Heart right ventricle (tissue), 16 donors: ENCODE data around the gene NBEA. TPM values are rescaled to one million over a fixed set of nuclear protein-coding genes. Genes with fewer than 3 reads are reported as not detected.
A peak's percentile ranks its signal among the peaks of the same experiment; 100 is the strongest.

ENCODE experiments used
- ATAC-seq, 8 donors: fragments of 200-7000 bp; cut with Tn5 transposase; one replicate each; pipeline ENCODE4 v1.9.1; 2020; ENCODE audit warnings: mild to moderate bottlenecking in 8 of 8, moderate library complexity in 8 of 8, moderate number of reproducible peaks in 1 of 8
- DNase-seq, 2 donors: peaks; one replicate each; pipeline ENCODE4 v3.0.0-alpha.2; 2020
- H3K27ac ChIP-seq, 10 donors: fragments of 200-600 bp; sonication (generic) in 2 of 10; one replicate each; pipeline versions ENCODE4 v1.5.0 to v1.8.0; 2020 to 2022; ENCODE audit warnings: mild to moderate bottlenecking in 3 of 10
- H3K27me3 ChIP-seq, 7 donors: fragments of 200-600 bp; one replicate each; pipeline ENCODE4 v1.8.0; 2021 to 2022; ENCODE audit warnings: mild to moderate bottlenecking in 2 of 7
- H3K36me3 ChIP-seq, 9 donors: fragments of 200-600 bp; sonication (generic) in 1 of 9; one replicate each; pipeline versions ENCODE4 v1.5.0 to v1.8.0; 2020 to 2022; ENCODE audit warnings: mild to moderate bottlenecking in 2 of 9
- H3K4me1 ChIP-seq, 9 donors: fragments of 200-600 bp; sonication (generic) in 1 of 9; one replicate each; pipeline versions ENCODE4 v1.5.0 to v1.8.0; 2020 to 2022; ENCODE audit warnings: mild to moderate bottlenecking in 4 of 9
- H3K4me3 ChIP-seq, 10 donors: fragments of 200-600 bp; sonication (generic) in 2 of 10; one replicate each; pipeline versions ENCODE4 v1.5.0 to v1.8.0; 2020 to 2022; ENCODE audit warnings: mild to moderate bottlenecking in 7 of 10, moderate library complexity in 2 of 10
- H3K9me3 ChIP-seq, 11 donors: fragments of 200-600 bp in 10 of 11; sonication (generic) in 2 of 11; one replicate each; pipeline versions ENCODE4 v1.5.0 to v1.8.0; 2013 to 2022; ENCODE audit warnings: mild to moderate bottlenecking in 2 of 11, control low read depth in 1 of 11, moderate library complexity in 1 of 11
- WGBS, 2 donors: extraction: QIAGEN DNeasy Blood & Tissue Kit; methylation state at CpG; one replicate each; pipeline ENCODE4 v1.1.7; 2013; ENCODE audit warnings: inconsistent platforms in 1 of 2; 5-methylcytosine and 5-hydroxymethylcytosine counted together
- intact Hi-C, 10 donors: fragments of 100-400 bp; cut with DNase I; formaldehyde crosslinking; loops; one replicate each; pipeline versions ENCODE4 v1.11.1 to v1.14.2; 2022
- polyA plus RNA-seq, 2 donors: library from polyadenylated mRNA; stranded (reverse); fragments of 200-250 nt; gene quantifications; one replicate each; pipeline ENCODE4 v1.2.3, GENCODE V29; 2013
- total RNA-seq, 10 donors: library from RNA; stranded (reverse); fragmentation: NEBNext Ultra II Directional in 3 of 10; extraction: Animal tissue kit (Norgen Biotek cat#: 25700) in 3 of 10; gene quantifications; one replicate each; pipeline versions ENCODE4 v1.2.1 to v1.2.4, GENCODE V29; 2021 to 2023
- TF ChIP-seq, protein P1 (sequence below), 9 donors: fragments of 200-600 bp; sonication (generic) in 2 of 9; IDR thresholded peaks; one replicate each; pipeline versions ENCODE4 v1.5.0 to v1.8.0; 2021 to 2022; ENCODE audit warnings: antibody characterized with exemption in 9 of 9, mild to moderate bottlenecking in 5 of 9, moderate library complexity in 1 of 9
- donor health status: Arrhythmogenic right ventricular cardiomyopathy.
- donor health status: ischemic (EF 13 %, LVEDD 7.1; RV severe dilation, severe dysfunction).
- donor health status: healthy with polysubstance abuse.
- donor health status: DM: no; HTN: yes; CAD: no.
- donor health status: DM: no; HTN: no; CAD: no.
- donor health status: ischemic (EF 25% LVEDD 6.9; RV normal size, moderate dysfunction).
- donor health status: ischemic (EF 25% LVEDD 5.7; RV mildly dilated, moderate dysfunction).
- donor health status: healthy.
- donor health status: DM: yes; HTN: yes; CAD: no.
- donor health status: Ischemic cardiomyopathy.
- donor health status: ischemic (EF 35%, LVEDD 5.7; RV mildly dilated, moderate dysfunction).
- donor health status: nonischemic (EF 11% LVEDD 7.7; RV severe dilation, severe dysfunction).
- donor health status: DM: yes; HTN: yes; CAD: no.
- donor health status: PGD.
- donor health status: ischemic (EF 29% LVEDD 5.4; RV normal size, mild dysfunction).
- donor health status: nonischemic (EF 23%, LVEDD 6.1; RV moderate dilation, normal function).

Gene NBEA
- total and polyA plus RNA-seq, 12 donors, result 4.3 to 30.6 (median 24.5) TPM

DNA sequence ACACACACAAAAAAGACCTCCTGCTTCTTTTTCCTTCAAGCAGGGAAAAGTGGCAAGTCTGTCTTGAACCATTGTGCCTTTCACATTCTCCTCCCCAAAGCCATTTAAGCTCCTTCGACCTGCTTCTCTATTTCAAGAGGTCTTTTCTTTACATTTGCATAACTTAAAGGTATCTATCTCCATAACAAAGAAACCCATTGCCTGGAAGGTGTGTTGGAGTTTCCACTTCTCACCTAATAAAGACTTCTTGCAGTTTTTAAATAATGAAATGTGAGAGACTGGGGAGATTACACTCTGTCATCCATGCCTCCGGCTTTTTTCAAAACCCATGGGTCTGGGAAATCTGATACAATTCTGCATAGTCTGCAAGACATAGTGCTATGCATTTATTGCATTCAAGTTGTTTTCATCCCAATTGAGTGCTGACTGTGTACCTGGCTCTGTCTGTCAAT lies 41.8 kb upstream of the NBEA start:
- intact Hi-C loops, result no loop called here
- Histone ChIP-seq H3K27me3 (no peaks in the 10 kb centered on the region), H3K36me3 (no peaks in the 10 kb centered on the region), H3K4me1 (no peaks in the 10 kb centered on the region), H3K27ac (no peak overlapping the region), H3K9me3 (no peaks in the 10 kb centered on the region), H3K4me3 (no peak overlapping the region)
- DNase-seq (no peak), ATAC-seq (no peak)
- 48 to 66% methylated on average over 2 of the region's 2 CpGs for WGBS, 2 donors
- TF ChIP-seq, protein P1, sequence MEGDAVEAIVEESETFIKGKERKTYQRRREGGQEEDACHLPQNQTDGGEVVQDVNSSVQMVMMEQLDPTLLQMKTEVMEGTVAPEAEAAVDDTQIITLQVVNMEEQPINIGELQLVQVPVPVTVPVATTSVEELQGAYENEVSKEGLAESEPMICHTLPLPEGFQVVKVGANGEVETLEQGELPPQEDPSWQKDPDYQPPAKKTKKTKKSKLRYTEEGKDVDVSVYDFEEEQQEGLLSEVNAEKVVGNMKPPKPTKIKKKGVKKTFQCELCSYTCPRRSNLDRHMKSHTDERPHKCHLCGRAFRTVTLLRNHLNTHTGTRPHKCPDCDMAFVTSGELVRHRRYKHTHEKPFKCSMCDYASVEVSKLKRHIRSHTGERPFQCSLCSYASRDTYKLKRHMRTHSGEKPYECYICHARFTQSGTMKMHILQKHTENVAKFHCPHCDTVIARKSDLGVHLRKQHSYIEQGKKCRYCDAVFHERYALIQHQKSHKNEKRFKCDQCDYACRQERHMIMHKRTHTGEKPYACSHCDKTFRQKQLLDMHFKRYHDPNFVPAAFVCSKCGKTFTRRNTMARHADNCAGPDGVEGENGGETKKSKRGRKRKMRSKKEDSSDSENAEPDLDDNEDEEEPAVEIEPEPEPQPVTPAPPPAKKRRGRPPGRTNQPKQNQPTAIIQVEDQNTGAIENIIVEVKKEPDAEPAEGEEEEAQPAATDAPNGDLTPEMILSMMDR (IDR thresholded peaks at IDR 0.05), result no peak

DNA sequence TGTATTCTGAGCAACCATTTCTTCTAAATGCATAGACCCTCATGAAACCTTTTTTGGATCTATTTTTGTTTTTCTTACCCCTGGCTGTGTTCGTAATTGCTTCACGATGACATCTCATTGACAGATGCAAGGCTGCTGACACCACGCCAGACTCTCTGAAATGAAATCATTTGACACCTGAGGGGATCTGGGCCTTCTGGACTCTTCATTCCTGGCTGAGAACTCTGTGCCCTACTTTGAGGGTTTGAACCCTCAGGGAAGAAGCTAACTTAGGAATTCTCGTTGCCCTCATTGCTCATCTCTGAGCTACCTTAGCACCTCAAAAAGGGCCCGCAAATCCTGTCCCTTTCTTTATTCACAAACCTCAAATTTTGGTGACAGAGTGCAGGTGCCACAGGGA lies 40.5 kb upstream of the NBEA start:
- H3K27ac ChIP-seq, result no peak overlapping the region
- no peaks in the 10 kb centered on the region for H3K27me3 ChIP-seq
- TF ChIP-seq, protein P1 (IDR thresholded peaks at IDR 0.05), result no peak
- no peaks in the 10 kb centered on the region for H3K9me3 ChIP-seq
- no peaks in the 10 kb centered on the region for H3K4me1 ChIP-seq
- H3K4me3 ChIP-seq, result no peak overlapping the region
- DNase-seq (no peak), ATAC-seq (no peak)
- WGBS, 2 donors, result 60 to 64% methylated on average over 5 of the region's 5 CpGs
- intact Hi-C loops, result no loop called here
- H3K36me3 ChIP-seq, result no peaks in the 10 kb centered on the region

DNA sequence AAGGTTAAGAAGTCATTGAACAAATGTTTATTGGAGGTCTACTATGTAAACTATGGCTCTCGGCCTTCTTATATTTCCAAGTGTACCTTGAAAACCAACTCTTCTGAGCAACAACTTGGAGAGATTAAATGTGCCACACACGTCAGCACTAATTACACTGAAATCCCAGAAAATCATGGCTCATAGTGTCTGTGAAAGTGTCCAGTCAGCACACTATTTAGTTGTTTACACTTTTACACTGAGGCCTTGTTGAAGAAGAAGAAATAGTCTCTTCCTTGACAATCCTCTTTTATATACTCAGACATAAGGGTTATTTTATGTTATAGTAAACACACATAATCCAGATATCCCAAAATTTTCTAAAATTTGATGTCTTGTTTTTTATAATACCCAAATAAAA lies 30.9 kb upstream of the NBEA start:
- no peak for ATAC-seq
- WGBS, 2 donors, result 87 to 90% methylated on average over 2 of the region's 2 CpGs

DNA sequence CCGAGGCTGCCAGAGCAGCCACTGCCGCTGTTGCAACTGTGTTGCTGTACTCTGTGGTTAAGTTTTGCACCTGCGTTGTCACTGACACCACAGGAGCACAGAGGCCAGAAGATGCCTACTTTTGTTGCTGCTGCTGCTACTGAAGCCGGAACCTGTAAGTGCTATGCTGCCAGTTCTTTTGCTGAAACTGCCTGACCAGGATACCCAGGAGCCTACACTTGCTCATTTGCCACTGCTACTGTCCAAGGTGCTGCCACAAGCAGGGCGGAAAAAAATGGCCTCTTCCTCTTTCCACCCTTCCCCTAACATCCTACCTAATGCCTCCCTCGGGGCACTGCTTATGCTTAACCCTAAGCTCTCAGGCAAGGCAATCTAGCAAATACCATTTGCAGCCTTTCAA lies 29.0 kb upstream of the NBEA start:
- ATAC-seq, result peak in 1 of 8 donors; percentile 57

More for the DNA sequence above, 30.9 kb upstream of the NBEA start:
- H3K36me3 ChIP-seq, result no peaks in the 10 kb centered on the region
- no peak overlapping the region for H3K27ac ChIP-seq
- no peaks in the 10 kb centered on the region for H3K9me3 ChIP-seq
- TF ChIP-seq, protein P1 (IDR thresholded peaks at IDR 0.05), result no peak
- intact Hi-C loops, result no loop called here
- no peaks in the 10 kb centered on the region for H3K4me1 ChIP-seq
- no peak for DNase-seq
- no peak overlapping the region for H3K4me3 ChIP-seq
- H3K27me3 ChIP-seq, result peaks cover 0 to 5% (median 0%) of the 10 kb centered on the region in 7 donors

More for the DNA sequence above, 29.0 kb upstream of the NBEA start:
- no peak overlapping the region for H3K4me3 ChIP-seq
- H3K27me3 ChIP-seq, result peaks cover 0 to 5% (median 0%) of the 10 kb centered on the region in 7 donors
- no peaks in the 10 kb centered on the region for H3K9me3 ChIP-seq
- peak in 1 of 2 donors; percentile 4 for DNase-seq
- intact Hi-C loops, result no loop called here
- H3K36me3 ChIP-seq, result no peaks in the 10 kb centered on the region
- TF ChIP-seq, protein P1 (IDR thresholded peaks at IDR 0.05), result no peak
- WGBS, 2 donors, result 43 to 44% methylated on average over 6 of the region's 6 CpGs
- no peak overlapping the region for H3K27ac ChIP-seq
- no peaks in the 10 kb centered on the region for H3K4me1 ChIP-seq
